IPS-NIHi11 (cell line): ENCODE data around the gene PMM2.
"Not testable (repeated sequence)": the region's sequence is repeated elsewhere in the genome, so short reads cannot be mapped to it uniquely, and the experiment has no call there.

ENCODE experiments used
- DNase-seq: peaks from one replicate; pipeline ENCODE4 v3.0.0; 2012; ENCODE audit warnings: mixed read lengths, low spot score

PMM2 gene

DNA sequence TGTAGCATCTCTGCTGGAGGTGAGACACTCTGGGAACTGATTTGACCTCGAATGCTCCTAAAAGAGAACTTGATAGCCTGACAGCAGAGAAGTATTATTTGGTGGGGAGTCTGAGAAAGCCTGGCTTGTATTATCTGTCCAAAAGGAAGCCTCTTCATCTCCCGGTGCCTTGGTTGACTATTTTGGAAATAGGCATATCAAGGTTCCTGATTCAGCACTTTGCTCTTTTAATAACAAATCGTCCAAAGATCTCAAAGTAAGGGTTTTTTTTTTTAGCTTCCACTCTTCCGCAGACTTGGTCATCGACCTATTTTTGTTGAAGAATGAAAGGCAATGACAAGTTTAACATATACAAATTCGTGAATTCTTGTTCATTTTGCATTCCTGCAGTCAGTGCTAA is 15.0 kb upstream of the PMM2 start:
- DNase-seq = no peak

DNA sequence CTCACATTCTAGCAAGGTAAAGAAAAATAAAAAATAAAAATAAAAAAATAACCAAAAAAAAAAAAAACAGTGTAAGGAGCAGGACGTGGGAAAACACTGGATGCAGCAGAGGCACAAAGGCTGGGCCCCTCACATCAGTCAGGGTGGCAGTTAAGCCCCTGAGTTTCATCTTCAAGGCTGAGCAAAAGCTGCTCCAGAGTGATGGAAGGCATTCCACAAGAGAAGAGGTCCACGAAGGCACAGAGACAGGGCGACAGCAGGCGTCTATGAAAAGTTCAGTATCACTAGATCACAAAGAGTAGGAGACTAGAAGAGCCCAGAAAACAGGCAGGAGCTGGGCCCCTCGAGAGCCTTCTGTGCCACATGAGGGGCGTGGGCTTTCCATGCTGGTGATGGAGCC is 12.2 kb upstream of the PMM2 start:
- no peak for DNase-seq

DNA sequence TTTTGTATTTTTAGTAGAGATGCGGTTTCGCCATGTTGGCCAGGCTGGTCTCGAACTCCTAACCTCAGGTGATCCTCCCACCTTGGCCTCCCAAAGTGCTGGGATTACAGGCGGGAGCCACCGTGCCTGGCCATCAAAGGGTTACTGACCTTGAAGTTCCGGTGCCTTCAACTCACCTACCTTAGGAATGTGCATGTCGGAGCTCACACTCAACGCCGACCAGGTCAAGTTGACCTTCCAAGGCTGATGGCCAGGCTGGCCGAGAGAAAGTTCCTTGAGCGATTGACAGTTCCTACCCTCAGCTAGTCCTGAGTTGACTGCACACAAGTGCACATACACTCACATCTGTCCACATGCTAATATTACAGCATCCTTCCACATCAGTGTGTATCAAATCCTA is 11.3 kb upstream of the PMM2 start:
- DNase-seq = not testable (repeated sequence)

DNA sequence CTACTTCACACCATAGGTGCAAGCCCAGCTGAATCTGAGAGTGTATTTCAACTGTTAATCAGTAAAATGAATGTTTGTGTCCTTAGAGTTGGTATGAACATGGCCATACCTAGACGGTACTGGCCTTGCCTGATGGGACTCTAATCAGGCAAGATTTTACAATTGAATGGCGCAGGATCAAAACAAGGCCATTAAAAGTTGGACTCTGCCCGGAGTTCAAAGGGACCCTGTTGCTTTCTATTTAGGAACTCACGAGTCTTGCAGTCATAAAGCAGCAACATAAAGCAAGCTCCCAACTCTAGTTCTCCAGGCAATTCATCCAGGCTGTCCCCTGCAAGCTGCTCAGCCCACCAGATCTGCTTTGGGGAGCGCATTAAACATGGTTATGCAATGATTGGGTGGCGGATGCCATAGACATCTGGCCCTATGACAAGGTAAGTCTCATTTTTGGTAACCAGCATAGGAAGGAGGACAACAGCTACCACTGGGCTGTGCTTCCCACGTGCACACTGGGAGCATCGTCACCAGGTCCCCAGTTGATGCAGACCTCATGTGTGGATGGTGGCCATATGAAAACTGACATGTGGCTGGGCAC is 9.0 kb upstream of the PMM2 start:
- DNase-seq = no peak

DNA sequence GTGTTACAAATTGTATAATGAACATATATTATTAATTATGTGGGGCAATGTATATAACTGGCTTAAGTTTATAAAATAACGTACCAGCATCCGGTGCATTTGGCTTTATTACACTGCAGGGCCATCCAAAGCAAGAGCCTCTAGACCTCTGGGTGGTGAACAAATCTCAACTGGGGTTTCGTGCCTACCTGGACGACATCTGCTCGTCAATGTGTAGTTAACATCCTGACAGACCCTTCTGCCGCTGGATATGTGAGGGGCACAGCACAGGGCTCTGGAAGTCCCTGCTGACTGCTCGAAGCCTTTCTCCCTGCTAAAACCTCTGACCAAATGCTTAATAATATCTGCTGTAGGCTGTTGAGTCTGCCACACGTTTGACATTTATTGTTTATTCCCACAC is 2.5 kb upstream of the PMM2 start:
- DNase-seq = no peak

DNA sequence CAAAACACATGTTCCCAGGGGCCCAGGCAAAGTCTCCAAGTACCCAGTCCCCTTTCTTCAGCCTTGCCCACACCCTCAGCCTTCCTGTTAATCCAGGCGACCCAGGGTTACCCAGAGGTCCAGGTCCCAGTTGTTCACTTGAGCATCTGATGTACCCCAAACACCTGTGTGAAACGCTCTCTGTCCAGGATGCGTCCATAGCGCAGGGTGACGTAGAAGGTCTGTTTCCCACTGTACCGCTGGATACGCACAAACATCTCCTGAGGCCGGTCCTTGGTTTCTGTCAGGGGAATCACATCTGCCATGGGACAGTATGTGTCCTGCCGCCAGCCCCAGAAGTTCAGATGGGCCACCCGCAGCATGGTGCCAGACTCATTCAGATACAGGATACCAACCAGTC is 1.8 kb upstream of the PMM2 start:
- no peak for DNase-seq

DNA sequence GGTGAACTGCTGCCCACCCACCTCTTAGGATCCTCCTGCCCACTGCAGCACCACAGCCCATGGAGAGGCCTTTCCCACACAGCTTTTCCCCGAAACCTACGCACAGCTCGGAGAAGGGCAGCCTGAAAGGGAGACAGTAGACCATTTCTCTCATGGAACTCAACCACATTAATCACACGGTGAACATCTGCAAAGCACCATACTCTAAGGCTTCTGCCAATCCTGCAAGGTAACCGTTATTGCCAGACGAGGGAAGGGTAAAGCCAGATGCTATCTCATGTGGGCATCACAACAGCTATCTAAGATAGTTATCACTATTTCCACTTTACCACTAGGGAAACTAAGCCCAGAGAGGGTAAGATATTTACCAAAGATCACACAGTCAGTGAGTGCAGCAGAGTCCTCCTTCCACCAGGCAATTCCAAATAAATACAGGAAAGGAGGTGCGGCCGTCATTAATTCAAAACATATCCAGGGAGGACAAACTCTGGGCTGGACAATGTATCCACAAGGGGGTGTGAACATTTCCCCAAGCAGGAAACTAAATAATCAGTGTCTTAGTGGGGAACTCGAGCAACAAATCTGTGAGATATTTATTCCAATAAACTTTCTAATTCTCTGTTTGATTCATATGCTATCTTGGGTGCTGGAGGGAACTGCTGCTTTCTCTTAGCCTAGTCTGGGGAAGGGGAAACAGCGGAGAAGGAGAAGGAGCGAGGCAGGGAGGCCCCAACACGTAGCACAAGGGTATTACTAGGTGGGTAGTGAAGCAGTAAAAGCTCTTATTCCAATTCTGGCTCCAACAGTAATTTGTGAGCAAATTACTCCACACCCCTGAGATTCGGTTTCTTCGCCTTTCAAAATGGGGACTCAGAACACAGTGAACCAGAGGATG is 923 bp upstream of the PMM2 start:
- no peak for DNase-seq

DNA sequence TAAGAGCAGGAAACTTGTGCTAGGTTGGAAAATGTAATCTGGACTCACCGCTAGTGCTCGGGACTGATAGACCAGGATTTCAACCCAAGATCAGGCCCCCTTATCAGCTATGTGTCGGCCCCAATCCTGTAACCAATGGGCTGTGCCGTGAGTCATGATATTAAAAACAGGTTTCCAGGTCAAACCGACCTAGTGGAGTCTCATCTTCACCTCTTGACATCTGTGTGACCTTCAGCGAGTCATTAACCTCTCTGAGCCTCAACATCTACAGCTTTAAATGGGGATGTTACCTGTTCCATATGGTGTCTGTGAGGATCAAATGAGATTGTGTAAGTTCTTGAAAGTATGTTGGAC is 512 bp downstream of the PMM2 start:
- no peak for DNase-seq

DNA sequence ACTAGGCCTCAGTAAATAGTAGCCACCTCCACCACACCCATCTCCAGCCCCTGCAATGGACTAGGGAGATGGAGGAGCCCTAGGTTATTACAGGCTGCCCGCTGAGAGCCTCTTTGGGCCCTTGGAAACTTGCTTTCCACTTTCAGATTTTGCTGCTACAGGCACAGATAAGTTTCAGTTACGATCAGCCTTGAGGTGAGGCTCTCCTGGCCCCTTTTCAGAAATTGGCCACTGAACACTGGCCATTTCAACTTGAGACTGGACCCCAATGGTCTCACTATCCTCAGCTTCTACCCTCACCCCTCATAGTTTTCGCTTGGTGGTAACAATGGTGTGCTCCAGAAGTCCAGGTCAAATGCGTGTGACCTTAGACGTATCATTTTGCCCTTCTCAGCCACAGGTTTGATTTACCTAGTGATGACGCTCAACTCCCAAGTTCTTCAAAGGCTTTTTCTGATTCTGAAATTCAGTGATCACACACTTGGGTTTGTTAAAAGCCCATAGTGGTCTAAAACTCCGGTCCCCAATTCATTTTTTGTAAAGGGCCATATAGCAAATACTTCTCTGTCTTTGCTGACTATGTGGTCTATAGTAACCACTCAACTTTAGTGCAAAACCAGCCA is 1.0 kb downstream of the PMM2 start:
- no peak for DNase-seq

DNA sequence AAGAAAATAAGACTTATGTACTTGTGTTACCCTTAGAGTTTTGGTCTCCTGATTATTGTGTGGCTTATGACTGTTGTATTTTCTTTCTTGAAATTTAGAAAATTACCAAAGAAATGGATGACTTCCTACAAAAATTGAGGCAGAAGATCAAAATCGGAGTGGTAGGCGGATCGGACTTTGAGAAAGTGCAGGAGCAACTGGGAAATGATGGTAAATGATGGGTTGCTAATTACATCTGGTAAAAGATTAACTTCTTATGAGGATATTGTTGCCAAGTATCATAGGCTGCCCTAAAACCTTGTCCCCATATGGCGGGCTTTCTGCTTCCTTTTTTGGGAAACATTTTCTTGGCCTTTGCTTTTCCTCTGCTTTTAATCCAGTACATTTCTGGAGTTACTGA is 4.1 kb downstream of the PMM2 start:
- no peak for DNase-seq

DNA sequence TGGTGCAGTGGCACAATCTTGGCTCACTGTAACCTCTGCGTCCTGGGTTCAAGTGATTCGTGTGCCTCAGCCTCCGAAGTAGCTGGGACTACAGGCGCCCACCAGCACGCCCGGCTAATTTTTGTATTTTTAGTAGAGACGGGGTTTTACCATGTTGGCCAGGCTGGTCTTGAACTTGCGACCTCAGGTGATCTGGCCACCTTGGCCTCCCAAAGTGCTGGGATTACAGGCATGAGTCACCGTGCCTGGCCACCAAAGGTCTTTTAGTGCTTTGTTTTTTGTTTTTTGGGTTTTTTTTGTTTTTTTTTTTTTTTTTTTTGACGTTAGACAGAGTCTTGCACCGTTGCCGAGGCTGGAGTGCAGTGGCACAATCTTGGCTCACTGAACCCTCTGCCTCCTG is 6.1 kb downstream of the PMM2 start:
- not testable (repeated sequence) for DNase-seq

DNA sequence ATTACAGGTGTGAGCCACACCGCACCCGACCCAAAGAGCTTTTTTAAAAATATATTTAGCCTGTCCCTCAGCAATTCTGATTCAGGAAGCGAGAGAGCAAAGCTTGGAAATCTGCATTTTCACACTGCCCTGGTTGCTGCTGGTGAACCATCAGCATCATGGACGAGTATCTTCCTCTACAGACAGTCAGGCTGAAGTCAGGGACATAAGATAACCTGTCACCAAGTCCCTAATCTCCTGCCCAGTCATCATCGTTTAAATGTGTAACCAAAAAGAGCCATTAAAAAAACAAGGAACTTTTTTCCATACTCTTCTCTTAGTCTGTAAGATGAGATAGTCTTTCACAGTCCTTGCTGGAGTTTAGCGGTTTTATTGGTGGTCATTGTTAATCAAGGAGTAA is 6.7 kb downstream of the PMM2 start:
- DNase-seq = no peak

DNA sequence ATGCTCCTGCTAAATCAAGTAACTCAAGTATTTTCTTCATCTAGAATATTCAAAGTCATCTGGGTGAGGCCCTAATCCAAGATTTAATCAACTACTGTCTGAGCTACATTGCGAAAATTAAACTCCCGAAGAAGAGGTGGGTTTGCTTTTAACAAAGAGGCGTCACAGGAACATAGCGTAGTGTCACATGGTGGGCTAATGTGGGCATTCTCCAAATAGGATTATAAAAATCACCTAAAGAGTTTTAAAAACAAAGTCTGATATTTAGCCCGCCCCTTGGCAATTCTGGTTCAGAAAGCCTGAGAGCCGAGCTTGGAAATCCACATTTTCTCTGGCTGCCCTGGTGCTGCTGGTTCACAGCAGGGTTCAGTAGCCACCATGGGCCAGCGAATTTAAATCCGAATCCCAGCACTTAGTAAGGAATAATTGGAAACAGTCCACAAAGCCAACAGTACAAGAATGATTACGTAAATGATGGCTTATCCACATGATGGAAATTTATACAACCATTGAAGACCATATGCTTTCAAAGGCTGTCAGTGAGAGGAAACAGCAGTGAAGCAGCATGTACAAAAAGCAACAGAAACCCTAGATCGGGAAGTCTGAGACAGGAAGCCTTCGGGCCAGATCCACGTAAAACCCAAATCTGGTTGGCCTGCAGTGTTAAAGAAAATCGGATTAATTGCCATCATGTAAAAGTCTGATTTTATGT is 8.8 kb downstream of the PMM2 start:
- no peak for DNase-seq

DNA sequence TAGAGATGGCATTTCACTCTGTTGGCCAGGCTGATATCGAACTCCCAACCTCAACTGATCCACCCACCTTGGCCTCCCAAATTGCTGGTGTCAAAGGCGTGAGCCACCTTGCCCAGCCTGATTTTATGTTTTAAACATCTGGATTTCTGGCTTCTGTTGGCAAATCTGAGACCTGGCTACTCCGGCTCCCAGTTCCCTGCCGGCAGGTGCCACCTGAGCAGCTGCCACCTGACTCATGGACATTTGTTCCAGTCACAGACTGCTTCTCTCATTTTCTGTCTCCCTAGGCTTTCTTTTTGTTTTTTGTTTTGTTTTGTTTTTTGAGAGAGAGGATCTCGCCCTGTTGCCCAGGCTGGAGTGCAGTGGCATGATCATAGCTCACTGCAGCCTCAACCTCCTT is 9.6 kb downstream of the PMM2 start:
- DNase-seq = no peak

DNA sequence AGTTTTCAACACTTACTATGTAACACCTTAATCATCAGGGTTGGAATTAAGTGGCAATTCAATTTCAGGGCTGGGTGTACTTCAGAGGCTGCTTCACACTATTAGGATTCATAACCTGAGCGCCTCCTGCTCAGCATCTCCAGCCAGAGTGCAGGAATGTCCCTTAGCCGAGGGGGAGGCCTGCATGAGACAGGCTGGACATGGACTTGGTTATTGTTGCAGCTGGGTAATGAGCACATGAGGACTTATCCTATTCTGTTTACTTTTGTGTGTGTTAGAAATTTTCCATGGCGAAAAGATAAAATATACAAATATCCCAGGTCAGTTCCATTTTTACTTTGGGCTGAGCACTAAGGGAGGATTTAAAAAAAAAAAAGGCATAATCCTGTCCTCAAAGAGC is 10.4 kb downstream of the PMM2 start:
- no peak for DNase-seq

DNA sequence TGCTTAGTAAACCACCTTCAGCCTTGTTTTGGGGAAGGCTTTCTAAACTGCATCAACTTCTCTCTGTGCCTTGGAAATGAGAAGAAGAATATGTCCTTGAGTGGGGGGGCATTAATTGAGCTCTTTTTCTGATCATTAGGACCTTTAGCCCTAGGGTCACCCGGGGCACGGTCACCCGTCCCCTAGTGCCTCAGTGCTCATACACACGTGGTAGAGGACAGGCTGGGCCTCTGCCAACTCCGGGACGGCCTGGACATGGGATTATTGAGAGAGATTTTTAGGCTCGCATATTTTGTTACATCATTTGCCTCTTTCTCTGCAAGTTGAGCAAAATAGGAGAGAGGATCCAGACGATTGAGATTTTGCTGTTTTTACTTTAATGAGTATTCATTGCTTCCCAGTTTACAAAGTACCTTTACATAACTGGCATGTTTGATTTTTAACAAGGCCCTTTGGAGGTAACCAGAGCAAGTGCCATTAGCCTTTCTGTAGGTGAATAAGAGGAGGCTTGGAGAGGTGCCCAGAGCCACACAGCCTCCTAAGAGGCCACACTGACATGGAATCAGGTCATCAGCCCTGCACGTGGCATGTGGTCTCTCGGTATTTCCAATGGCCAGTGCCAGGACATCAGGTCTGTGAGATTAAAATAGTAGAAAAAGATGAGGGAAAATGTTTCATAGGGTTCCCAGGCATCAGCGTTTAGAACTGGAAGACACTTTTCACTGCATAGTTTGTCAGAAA is 11.1 kb downstream of the PMM2 start:
- no peak for DNase-seq

DNA sequence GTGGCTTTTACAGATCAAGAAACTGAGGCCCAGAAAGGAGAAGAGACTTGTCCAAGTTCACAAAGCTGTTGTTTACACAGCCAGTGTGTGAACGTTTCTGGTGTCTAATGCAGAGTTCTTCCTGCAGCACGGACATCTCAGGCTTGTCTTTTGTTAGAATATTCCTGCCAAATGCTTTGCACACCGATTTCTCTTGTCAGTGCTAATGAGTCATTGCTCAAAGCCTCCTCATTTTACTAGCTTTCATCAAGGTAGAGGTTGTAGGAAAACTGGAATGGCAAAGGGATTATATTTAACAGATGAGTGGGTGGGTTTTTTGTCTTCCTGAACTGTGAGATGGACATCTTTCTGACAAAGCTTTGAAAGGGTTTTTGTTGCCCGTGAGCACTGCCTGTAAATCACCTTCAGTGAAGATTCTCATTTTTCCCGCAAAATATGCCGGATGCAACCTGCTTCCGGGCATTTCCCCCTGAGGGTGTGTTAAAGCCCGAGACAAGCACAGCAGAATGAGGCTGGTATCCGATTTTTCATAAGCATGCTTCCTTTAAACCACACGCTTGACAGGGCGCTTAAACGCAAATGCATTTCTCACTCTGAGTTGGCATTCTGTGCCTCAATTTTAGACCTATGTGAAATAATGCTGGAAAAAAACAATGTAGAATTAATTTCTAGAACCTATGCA is 14.7 kb downstream of the PMM2 start:
- DNase-seq = no peak

DNA sequence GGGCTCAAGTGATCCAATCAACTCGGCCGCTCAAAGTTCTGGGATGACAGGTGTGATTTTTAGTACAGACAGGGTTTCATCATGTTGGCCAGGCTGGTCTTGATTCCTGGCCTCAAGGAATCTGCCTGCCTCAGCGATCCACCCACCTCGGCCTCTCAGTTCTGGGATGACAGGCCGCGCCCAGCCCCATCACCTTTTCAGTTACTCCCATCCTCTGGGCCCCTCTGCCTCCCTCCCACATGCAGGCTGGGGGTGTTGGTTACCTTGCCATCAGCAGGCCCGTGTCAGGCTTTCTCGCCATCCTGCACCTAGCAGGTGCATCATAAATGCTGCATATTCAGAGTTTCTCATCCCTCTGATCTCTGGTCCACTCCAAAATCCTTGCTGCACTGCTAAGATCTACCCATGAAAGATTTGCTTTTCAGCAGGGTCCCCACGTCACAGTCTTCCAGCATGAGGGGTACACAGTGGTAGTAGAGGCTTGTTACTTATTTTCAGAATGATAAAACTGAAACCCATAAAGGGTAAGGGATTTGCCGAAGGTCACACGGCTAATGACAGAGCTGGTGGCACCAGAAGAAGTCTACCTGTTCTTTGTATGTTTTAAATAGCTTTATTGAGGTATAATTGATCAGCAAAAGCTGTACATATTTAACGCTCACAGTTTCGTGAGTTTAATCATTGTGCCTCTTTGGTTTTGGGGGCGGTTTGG is 16.6 kb downstream of the PMM2 start:
- no peak for DNase-seq

DNA sequence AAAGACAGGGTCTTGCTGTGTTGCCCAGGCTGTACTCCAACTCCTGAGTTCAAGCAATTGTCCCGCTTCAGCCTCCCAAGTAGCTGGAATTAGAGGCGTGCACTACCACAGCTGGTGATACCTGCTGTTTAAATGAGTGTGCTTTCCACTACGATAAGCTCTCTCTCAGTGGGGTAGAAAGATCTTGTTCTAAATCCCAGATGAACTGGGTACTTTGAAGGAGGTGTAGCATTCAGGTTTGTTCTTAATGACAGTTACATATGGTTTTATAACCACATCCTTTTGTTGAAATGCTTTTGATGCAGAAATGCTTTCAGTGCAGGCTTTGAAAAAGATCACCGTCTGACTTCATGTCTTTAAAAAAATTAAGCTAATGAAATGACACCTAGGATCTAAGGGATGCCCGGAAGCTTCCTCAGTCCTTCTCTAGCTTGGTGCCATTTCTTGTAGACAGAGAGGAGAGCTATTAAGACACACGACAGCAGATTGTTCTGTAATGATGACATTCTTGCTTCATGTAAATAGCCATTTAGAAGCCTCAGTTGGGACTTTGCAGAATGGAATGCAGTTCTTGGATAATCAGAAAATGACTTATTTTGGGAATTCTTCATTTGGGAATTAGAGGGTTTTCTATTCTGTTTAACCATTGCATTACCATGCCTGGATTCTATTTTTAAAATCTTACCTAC is 19.5 kb downstream of the PMM2 start:
- DNase-seq = no peak
